HG03066 (cell line): Measurements from ENCODE around the gene RING1.

Experiments
- ATAC-seq: cut with Tn5 transposase; IDR thresholded peaks from one replicate; pipeline ENCODE4 v1.9.1; 2021; ENCODE audit warnings: low read depth; ENCODE audit not compliant: unreplicated experiment

The RING1 gene

DNA sequence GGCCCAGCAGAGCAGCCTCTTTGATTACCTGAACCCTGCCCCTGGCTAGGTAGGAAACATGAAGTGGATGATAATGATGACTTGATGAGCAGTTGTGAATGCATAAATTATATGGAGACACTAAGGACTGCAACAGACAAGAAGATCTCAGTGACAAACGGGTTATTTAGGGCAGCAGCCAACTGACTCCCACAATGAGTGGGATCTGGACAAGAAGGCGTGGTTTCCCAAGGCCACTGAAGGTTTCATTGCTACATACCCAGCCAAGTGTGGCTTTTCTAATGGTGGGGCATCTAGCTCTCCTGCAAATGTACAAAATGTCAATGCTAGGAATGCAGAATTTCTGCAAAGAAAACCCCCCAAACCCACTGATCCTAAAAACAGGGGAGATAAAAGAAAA is 29.4 kb downstream of the RING1 start:
- no peak for ATAC-seq

DNA sequence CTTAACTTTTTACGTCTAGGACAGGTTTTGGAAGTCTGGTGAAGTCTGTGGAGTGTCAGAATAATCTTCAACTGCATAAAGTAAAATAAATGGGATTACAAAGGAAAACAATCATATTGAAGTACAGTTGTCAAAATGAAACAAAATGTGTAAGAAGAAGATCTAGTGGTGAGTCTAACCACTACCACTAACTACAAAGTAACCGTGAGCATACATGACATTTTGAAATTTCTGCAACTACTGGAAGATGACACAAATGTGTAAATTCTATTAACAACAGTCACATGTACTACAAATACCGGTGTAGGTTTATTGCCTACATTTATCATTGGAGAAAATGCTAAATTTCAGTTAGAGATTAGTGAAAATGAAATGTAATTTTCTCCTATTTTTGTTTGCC is 33.7 kb downstream of the RING1 start:
- no peak for ATAC-seq

DNA sequence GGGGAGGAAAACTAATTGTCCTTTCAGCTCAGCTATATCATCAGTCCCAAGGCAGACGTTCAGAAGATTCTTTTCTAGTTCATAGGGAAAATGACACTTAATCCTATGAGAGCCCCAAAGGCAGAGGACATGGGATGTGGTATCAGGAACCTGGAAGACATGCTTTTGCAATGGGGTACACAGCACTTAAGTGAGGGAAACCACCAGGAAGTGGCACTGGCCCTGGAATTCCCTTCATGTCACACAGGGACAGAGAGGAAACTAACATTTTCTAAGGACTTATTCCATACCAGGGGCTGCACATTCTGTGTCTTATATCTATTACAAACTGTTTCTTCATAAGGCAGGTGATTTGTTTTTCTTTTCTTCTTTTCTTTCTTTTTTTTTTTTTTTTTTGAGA is 35.2 kb downstream of the RING1 start:
- ATAC-seq, result no peak

DNA sequence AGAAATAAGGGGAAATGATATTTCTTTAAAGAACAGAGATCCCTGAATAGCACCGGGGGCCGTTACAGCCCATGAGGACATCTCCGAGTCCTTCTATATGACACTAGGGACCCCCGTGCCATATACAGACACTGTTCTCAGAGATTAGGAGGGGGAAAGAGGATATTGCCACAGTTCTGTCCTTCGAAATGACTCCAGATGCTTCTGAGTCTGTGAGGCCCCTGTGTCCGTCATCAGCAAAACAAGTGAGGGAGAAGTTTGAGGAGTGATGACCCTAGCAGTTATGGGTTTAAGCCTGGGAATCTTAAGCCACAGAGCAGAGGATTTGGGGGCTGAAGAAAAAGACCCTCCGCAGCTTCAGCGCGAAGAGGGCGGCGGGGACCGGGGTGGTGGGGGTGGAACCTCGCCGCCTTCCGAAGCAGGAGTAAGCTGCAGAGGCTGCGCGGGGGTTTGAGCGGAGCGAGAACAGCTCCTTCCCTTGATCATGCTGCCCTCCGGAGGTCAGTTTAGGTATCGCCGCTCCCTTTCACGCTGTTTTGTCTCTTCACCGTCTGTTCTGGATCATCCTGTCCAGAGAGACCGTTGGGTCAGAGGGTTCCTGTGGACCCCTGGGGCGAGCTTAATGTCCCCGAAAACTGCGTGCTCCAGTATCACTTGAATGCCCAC is 39.8 kb downstream of the RING1 start:
- peak; percentile 38 for ATAC-seq

DNA sequence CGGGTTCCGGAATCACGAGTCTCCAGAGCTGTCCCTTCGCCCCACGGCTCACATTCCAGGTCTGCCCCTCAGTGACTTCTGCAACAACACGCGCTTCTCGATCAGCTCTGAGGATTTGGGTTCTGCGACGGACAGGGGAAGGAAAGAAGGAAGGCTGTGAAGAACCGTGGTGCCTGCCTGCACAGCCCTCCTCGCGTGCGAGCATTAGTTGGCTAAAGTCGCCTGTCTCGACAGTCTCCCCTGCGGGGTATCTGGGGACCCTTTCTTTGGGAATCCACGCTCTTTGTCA is 40.3 kb downstream of the RING1 start:
- ATAC-seq, result peak; percentile 3

DNA sequence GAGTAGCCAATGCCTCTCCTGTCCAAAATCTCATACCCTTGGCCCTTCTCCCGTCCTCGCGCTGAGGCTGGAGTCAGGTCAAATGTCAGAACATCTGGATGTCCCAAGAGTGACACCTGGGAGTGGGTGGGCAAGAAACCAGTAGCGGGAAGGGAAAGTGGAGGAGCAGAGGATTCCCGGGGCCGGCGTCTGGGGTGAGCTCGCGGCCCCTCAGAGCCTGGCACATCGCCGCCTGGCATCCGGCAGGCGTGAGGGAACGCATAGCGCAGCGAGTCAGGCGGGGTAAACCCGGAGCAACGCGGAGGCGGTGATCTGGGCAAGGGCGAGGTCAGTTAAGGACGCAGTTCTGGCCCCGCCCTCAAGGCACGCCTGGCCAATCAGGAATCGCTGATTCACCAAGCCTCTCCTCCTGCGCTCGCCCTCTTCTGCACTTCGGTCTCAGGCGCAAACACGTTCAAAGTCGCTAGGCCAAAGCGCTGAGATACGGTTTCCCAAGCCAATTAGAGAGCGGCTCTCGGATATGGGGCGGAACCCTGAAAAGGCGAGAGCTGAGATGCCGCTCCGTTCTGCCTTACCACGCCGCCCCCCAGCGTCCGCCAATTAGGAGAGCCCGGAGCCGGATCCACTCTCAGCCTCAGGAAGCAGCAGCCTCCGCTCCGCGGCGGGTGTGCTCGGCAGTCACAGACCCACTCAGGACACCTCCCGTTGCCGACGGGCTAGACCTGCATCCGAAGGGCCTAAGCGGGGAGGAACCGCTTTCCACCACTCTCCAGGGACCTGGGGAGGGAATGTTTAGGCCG is 40.8 kb downstream of the RING1 start:
- peak; percentile 88 for ATAC-seq

DNA sequence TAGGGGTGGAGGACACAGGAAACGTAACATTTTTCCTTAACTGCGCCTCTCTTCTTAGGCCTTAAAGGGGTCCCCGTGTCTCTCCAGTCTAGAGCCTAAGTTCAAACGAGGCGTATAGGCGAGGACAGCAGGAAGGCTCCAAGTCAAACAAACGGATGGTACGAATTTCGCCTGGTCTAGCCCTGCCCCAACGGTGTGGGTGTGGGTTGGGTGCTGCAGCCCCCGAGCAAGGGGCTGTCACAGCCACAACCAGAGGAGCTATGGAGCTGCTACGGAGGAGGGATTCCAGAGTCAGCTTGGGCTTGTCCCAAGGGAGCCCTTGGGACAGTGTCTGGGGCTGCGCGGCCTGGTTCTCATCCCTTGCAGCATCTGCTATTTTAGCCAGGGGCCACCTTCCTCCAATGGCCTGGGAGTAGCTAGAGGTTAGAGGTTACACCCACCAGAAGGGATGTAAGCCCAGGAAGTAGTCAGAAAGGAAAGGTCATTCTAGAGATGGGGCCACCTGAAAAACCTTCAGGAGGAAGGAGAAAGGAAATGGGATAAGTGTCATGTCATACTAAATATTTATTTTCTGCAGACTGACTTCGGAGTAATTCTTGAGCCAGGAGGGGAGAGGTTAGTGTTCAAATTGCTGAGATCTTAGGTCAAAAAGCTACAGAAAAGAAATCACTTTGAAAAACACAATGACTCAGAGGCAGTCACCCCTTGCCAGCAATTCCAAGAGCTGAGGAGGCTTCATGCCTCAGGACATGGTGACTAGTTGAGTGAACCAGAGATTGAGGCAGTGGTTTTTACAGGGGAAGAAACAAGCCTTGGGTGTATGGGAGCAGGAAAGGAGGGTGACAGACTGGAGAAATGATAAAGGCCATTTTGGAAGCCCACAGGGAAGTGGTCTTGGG is 41.7 kb downstream of the RING1 start:
- no peak for ATAC-seq

DNA sequence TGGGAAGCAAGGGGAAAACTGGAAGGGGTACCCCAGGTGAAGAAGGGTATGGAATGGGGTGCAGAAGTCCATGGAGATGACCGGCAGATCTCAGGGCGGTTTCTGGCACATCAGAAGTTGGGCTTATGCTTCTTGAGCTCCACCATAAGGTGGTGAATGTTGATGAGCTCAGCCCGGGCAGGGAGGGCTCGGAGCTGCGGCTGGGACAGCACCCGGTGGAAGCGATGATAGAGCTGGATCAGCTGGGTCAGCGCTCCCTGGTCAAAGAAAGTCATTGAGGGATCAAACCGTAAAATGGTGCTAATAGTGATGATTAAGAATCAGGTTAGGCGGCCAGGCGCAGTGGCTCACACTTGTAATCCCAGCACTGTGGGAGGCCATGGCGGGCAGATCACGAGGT is 42.4 kb downstream of the RING1 start:
- ATAC-seq, result no peak

DNA sequence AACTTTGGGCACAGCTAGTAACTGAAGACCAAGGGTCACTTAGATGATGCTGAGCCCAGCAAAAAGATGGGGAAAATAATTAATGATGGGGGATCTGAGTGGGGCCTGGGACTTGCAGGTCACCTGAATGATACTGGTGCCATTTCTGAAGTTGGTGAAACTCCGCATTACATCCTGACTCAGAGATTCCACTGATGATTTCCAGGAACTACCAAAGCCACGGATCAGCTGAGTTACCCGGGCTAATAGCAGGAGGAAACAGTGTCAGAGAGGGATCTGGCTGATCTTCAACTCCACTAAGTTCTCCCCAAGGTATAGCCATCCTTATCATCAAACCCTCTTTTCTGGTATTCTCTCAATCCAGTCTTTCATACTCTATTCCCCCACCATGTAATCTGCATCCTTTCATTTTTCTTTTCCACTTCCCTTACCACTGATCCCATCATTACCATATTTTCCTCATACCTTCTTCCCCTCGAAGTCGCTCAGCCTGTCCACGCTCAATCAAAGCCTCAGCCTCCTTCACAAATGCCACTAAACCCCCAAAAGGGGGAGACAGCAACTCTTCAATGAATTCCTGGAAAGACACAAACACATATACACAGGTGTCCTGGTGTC is 43.2 kb downstream of the RING1 start:
- ATAC-seq, result no peak

DNA sequence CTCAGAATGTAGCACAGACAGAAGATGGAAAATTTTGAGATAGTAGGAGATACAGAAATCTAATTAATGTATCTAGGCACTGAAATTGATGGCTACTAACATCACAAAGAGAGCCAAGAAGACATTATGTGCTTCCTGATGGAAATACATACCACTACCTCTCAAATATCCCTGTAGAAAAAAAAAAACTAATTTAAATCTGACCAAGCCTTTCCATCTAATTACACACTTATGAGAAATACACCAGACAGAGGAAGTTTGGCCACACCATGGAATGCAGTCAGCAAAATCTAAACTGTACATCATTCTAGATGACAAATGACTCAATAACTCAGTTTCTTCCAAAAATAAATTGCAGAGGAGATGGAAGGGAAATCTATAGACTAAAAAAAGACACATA is 44.5 kb downstream of the RING1 start:
- no peak for ATAC-seq

DNA sequence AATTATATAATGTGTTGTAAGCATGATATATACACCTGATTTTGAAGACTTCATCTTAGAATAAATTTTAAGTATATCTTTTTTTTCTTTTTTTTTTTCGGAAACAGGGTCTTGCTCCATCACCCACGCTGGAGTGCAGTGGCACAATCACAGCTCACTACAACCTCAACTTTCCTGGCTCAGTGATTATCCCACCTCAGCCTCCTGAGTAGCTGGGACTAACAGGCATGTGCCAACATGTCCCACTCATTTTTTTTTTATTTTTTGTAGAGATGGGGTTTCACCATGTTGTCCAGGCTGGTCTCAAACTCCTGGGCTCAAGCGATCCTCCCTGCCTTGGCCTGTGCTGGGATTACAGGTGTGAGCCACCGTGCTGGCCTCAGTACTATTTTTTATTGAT is 46.3 kb downstream of the RING1 start:
- no peak for ATAC-seq

DNA sequence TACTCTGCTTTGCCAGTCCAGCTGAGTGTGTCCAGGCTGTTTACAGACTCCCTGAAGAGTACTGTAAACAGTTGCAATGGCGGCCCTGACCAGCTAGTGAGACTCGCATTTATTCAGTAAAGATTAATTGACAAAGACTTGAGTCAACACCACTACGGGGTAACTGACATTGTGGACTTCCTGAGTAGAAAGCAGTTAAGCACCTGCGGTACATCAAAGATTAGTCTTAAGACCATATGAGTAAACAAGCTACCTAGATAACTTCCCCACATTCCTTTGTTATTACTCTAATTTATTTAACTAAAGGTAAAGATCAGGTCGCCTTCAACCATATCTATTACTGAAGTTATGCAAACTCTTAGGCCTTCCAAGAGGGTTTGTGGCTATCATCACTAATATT is 50.7 kb downstream of the RING1 start:
- no peak for ATAC-seq
